IPS-15b (cell line): ENCODE results near the gene CST5.

Experiments used
- H3K27me3 ChIP-seq: one replicate; pipeline ENCODE4 v1.6.1; 2013; ENCODE audit warnings: low read length; ENCODE audit not compliant: control insufficient read depth, insufficient read depth
- H3K36me3 ChIP-seq: one replicate; pipeline ENCODE4 v1.6.1; 2013; ENCODE audit warnings: low read length; ENCODE audit not compliant: control insufficient read depth, insufficient read depth
- H3K4me1 ChIP-seq: one replicate; pipeline ENCODE4 v1.6.1; 2013; ENCODE audit warnings: mild to moderate bottlenecking, low read length; ENCODE audit not compliant: control insufficient read depth, insufficient read depth
- H3K4me3 ChIP-seq: one replicate; pipeline ENCODE4 v1.5.1; 2013; ENCODE audit warnings: low read depth, low read length
- H3K9ac ChIP-seq: one replicate; pipeline ENCODE4 v1.6.1; 2013; ENCODE audit warnings: low read depth, mild to moderate bottlenecking, low read length
- H3K9me3 ChIP-seq: one replicate; pipeline ENCODE4 v1.6.1; 2013; ENCODE audit warnings: mild to moderate bottlenecking, low read length; ENCODE audit not compliant: control insufficient read depth, insufficient read depth

Gene CST5

GRCh38 chr20:23826541-23827021 is 53.0 kb downstream of the CST5 start, which contains the start of gene CST2:
Gene CST2, minus strand, starts transcription at chr20:23826729. Its CDS starts 69 bp downstream, at chr20:23826660.
- H3K4me3 ChIP-seq, result no peak within 1 kb of the TSS
- H3K9me3 ChIP-seq, result no peaks in the 10 kb centered on the region
- H3K4me1 ChIP-seq, result no peaks in the 10 kb centered on the region
- H3K9ac ChIP-seq, result no peak within 1 kb of the TSS
- no peaks in the 10 kb centered on the region for H3K27me3 ChIP-seq
- H3K36me3 ChIP-seq, result no peaks in the 10 kb centered on the region
